HepG2 (cell line): ENCODE data around the gene KIAA0319L. TPM values are rescaled to one million over a fixed set of nuclear protein-coding genes. Genes with fewer than 3 reads are reported as not detected.

Experiments used
- GABPA ChIP-seq, 2 experiments: IDR thresholded peaks; 2 replicates each; pipeline ENCODE4 v1.6.1; 2011 to 2016; ENCODE audit warnings: low read depth in 2 of 2, low read length in 1 of 2, missing biosample characterization in 1 of 2, missing genetic modification characterization in 1 of 2
- HNF1A ChIP-seq, 2 experiments: sonication (generic) in 1 of 2; formaldehyde crosslinking in 1 of 2; IDR thresholded peaks; 2 replicates each; pipeline versions ENCODE4 v1.4.0 to v1.6.1; 2016 to 2020; ENCODE audit warnings: borderline replicate concordance in 1 of 2, low read depth in 1 of 2, mild to moderate bottlenecking in 1 of 2, missing genetic modification reagents in 1 of 2
- KDM1A ChIP-seq: IDR thresholded peaks from 2 replicates; pipeline ENCODE4 v1.6.1; 2016; ENCODE audit warnings: missing compliant biosample characterization
- KDM2A ChIP-seq: sonication (generic); formaldehyde crosslinking; IDR thresholded peaks from 2 replicates; pipeline ENCODE4 v1.4.0; 2020; ENCODE audit warnings: low read depth, missing genetic modification reagents, borderline replicate concordance
- LCORL ChIP-seq, 2 experiments: fragments of 450-650 bp in 1 of 2; sonication (generic) in 1 of 2; formaldehyde crosslinking in 1 of 2; IDR thresholded peaks; 2 replicates each; pipeline versions ENCODE4 v1.5.0 to v1.6.1; 2017 to 2020; ENCODE audit warnings: antibody characterized with exemption in 1 of 2, missing genetic modification reagents in 1 of 2
- PLSCR1 ChIP-seq: sonication (generic); formaldehyde crosslinking; IDR thresholded peaks from 2 replicates; pipeline ENCODE4 v1.5.0; 2020; ENCODE audit warnings: missing genetic modification reagents, mild to moderate bottlenecking, borderline replicate concordance
- RFX3 ChIP-seq: IDR thresholded peaks from 2 replicates; pipeline ENCODE4 v1.6.1; 2016; ENCODE audit warnings: missing biosample characterization, missing genetic modification reagents
- RFXAP ChIP-seq: sonication (generic); formaldehyde crosslinking; IDR thresholded peaks from 2 replicates; pipeline ENCODE4 v1.4.0; 2020; ENCODE audit warnings: missing genetic modification reagents, borderline replicate concordance
- USF2 ChIP-seq, 2 experiments: sonication (generic) in 1 of 2; formaldehyde crosslinking in 1 of 2; IDR thresholded peaks; 2 replicates each; pipeline versions ENCODE4 v1.5.1 to v1.6.1; 2011 to 2020; ENCODE audit warnings: borderline replicate concordance in 1 of 2, low read depth in 1 of 2, low read length in 1 of 2, mild to moderate bottlenecking in 1 of 2, missing genetic modification reagents in 1 of 2, moderate library complexity in 1 of 2
- ZHX1 ChIP-seq: sonication (generic); formaldehyde crosslinking; IDR thresholded peaks from 2 replicates; pipeline ENCODE4 v1.8.1; 2022; ENCODE audit warnings: low read depth, mild to moderate bottlenecking, missing genetic modification reagents
- ZNF460 ChIP-seq: sonication (generic); formaldehyde crosslinking; IDR thresholded peaks from 2 replicates; pipeline ENCODE4 v1.5.1; 2020; ENCODE audit warnings: missing genetic modification reagents, mild to moderate bottlenecking, borderline replicate concordance
- ZNF496 ChIP-seq: sonication (generic); formaldehyde crosslinking; IDR thresholded peaks from 2 replicates; pipeline ENCODE4 v1.8.1; 2023; ENCODE audit warnings: mild to moderate bottlenecking, moderate library complexity, missing genetic modification reagents; ENCODE audit not compliant: insufficient replicate concordance
- ZNF660 ChIP-seq: sonication (generic); formaldehyde crosslinking; IDR thresholded peaks from 2 replicates; pipeline ENCODE4 v1.5.1; 2020; ENCODE audit warnings: mild to moderate bottlenecking, low read depth, missing genetic modification reagents, borderline replicate concordance
- ZNF7 ChIP-seq: IDR thresholded peaks from 2 replicates; pipeline ENCODE4 v1.6.1; 2016; ENCODE audit warnings: missing biosample characterization, missing genetic modification reagents
- ZNF713 ChIP-seq: sonication (generic); formaldehyde crosslinking; IDR thresholded peaks from 2 replicates; pipeline ENCODE4 v1.4.0; 2020; ENCODE audit warnings: mild to moderate bottlenecking, missing genetic modification reagents
- ZNF761 ChIP-seq: sonication (generic); formaldehyde crosslinking; conservative IDR thresholded peaks from 2 replicates; pipeline ENCODE4 v1.4.0; 2020; ENCODE audit warnings: mild to moderate bottlenecking, missing genetic modification reagents
- polyA plus RNA-seq, 8 experiments: library from polyadenylated mRNA; depleted of rRNA in 3 of 8; stranded (reverse) in 7 of 8; unstranded in 1 of 8; fragments of >200 nt; fragmentation: Illumina TruSeq in 4 of 8; extraction: Trizol in 4 of 8; gene quantifications; 2 replicates each; pipeline versions ENCODE4 v1.2.1 to v1.2.3, GENCODE V29; 2011 to 2016; ENCODE audit warnings: low read depth in 4 of 8, missing spikeins in 1 of 8, mixed read lengths in 1 of 8; ENCODE audit not compliant: insufficient read depth in 1 of 8
- total RNA-seq, 5 experiments: library from RNA; depleted of rRNA; stranded (reverse); fragments of >200 nt; fragmentation: Illumina TruSeq; extraction: Trizol; gene quantifications; 2 replicates each; pipeline ENCODE4 v1.2.3, GENCODE V29; 2016; ENCODE audit warnings: low read depth in 1 of 5

Gene KIAA0319L
- total and polyA plus RNA-seq, 2 of the 13 experiments (the other 11 are each of a cell fraction or from before 2014, with no cell fraction given) = 33.4 to 82.6 TPM

GRCh38 chr1:35556484-35557117 lies 602 bp downstream of the KIAA0319L start (continued):
- no peak for TF ChIP-seq ZNF713 (CRISPR knock-in tag)
- no peak for TF ChIP-seq KDM1A
- TF ChIP-seq ZNF460 (CRISPR knock-in tag) = no peak
- no peak for TF ChIP-seq ZNF496 (CRISPR knock-in tag)
- no peak for TF ChIP-seq ZNF761 (CRISPR knock-in tag)
- no peak for TF ChIP-seq USF2 (IDR thresholded peaks at IDR 0.05; ENCODE audit: low read depth, low read length)
- TF ChIP-seq USF2 (CRISPR knock-in tag; IDR thresholded peaks at IDR 0.05; ENCODE audit: borderline replicate concordance) = no peak
- TF ChIP-seq RFX3 (CRISPR knock-in tag) = no peak
- no peak for TF ChIP-seq PLSCR1 (CRISPR knock-in tag)
- TF ChIP-seq ZNF7 (CRISPR knock-in tag) = no peak
- no peak for TF ChIP-seq LCORL (IDR thresholded peaks at IDR 0.05)
- TF ChIP-seq LCORL (CRISPR knock-in tag; IDR thresholded peaks at IDR 0.05) = 0 out of 2 replicates have a peak, but pooled peaks have one; percentile 16
- TF ChIP-seq ZHX1 (CRISPR knock-in tag) = 0 out of 2 replicates have a peak, but pooled peaks have one; percentile 5
- TF ChIP-seq RFXAP (CRISPR knock-in tag) = peak; percentile 58; the same call in 1 of the 2 replicates
- TF ChIP-seq HNF1A (IDR thresholded peaks at IDR 0.05; ENCODE audit: low read depth) = peak; percentile 8; the same call in 1 of the 2 replicates
- no peak for TF ChIP-seq HNF1A (CRISPR knock-in tag; IDR thresholded peaks at IDR 0.05; ENCODE audit: borderline replicate concordance)
- TF ChIP-seq GABPA (IDR thresholded peaks at IDR 0.05; ENCODE audit: low read depth, low read length) = no peak
- TF ChIP-seq GABPA (CRISPR knock-in tag; IDR thresholded peaks at IDR 0.05; ENCODE audit: low read depth) = no peak
- no peak for TF ChIP-seq ZNF660 (CRISPR knock-in tag)
- TF ChIP-seq KDM2A (CRISPR knock-in tag) = no peak
